Measurements from ENCODE around the gene SLC7A1. TPM values are rescaled to one million over a fixed set of nuclear protein-coding genes. Genes with fewer than 3 reads are reported as not detected.

SLC7A1 gene
- polyA plus RNA-seq, 4 donors, result 3.2 to 34.6 (median 7.5) TPM

DNA sequence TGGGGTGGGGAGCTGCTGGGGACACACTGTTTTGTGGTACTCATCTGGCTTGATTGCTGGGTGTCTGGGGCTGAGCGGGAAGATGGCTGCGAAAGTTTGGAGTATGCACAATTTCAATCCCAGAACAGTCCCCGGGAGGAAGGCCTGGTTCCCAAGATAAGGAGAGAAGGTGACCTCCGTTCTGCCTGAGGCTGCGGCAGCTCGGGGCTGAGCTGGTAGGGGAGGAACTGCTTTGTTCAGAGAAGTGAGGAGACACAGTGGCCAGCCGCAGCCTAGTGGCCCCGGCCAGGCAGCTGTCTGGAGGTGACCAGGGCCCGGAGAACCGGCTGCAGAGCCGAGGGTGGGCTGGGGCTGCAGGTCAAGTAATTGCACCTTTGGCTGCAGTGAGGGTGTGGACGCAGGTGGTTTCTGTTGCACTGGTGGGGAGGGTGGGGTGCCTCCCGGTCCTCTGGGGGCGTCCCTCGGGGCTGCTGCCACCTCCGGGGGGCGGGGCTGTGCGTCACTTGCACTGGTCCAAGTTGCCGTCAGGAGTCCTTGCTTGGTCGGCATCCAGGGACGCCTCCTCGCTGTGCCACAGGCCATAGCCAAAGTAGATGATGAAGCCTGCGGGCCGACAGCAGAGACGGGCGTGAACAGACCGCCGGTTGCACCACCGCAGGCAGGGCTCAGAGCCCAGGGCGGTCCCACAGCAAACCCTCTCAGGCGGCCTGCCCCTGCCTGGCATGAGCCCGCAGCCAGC lies 81.3 kb downstream of the SLC7A1 start:
- Histone ChIP-seq H3K9me3 (ENCODE audit: control insufficient read depth in 2 of 2, insufficient read depth in 1 of 2, low read depth in 1 of 2, low read length in 1 of 2) (no peaks in the 10 kb centered on the region), H3K27ac (ENCODE audit: low read depth in 1 of 3, low read length in 2 of 3) (no peak overlapping the region), H3K36me3 (ENCODE audit: control insufficient read depth in 3 of 3, insufficient read depth in 2 of 3, low read depth in 1 of 3, low read length in 3 of 3) (peaks cover 2 to 71% (median 2%) of the 10 kb centered on the region in 3 donors), H3K4me3 (ENCODE audit: low read depth in 1 of 3, low read length in 3 of 3) (no peak overlapping the region), H3K27me3 (ENCODE audit: control insufficient read depth in 3 of 3, insufficient read depth in 3 of 3, low read length in 3 of 3) (no peaks in the 10 kb centered on the region), H3K4me1 (ENCODE audit: control insufficient read depth in 3 of 3, insufficient read depth in 2 of 3, low read depth in 1 of 3, low read length in 2 of 3) (peaks cover 0 to 3% (median 1%) of the 10 kb centered on the region in 3 donors)
- FAIRE-seq (no peak), DNase-seq (no peak)
- 92 to 95% (median 92%) methylated on average over 26 to 32 of the region's 32 CpGs for WGBS, 3 donors

DNA sequence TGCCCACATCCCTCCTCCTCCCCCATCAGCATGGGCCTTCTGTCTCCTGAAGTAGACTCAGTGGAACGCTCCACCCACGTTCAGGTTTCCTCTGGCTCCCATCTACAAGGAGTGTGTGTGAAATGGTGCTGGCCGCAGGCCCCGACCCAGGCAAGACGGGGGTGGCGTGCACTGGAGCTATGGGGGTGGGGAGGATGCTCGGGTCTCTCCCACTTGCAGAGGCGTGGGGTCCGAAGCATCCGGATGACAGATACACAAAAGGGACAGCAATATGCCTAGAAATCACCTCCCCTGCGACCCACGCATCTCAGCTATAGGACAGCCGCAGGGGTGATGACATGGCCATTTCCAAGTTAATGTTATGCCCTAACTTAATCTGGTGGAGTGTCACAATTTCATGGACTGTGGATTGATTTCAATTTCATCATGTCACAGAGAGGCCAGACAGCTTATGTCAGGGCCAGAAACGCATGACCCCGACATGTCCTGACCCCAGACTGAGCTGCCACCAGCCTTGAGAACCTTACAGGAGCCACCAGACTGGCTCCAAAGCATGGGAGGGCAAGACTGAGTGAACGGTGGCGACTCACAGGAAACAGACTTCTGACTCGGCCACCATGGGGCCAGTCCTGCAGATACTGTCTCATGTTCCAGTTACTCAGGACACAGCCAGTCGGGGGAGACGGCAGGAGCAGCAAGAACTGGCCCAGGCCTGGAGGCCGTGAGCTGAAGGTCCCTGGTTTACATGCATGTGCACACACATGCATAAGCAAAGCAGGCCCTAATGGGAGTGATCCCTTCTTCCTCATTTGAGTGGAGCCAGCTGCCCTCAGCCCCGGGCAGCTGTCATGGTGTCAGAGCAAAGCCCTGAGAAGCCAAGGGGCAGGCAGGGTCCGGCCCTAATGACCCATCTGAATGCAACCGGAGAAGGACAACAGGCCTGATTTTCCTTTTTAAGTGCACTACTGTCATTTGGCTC lies 82.2 kb downstream of the SLC7A1 start:
- Histone ChIP-seq H3K9me3 (ENCODE audit: control insufficient read depth in 2 of 2, insufficient read depth in 1 of 2, low read depth in 1 of 2, low read length in 1 of 2) (no peaks in the 10 kb centered on the region), H3K27me3 (ENCODE audit: control insufficient read depth in 3 of 3, insufficient read depth in 3 of 3, low read length in 3 of 3) (no peaks in the 10 kb centered on the region), H3K27ac (ENCODE audit: low read depth in 1 of 3, low read length in 2 of 3) (no peak overlapping the region), H3K4me3 (ENCODE audit: low read depth in 1 of 3, low read length in 3 of 3) (no peak overlapping the region), H3K36me3 (ENCODE audit: control insufficient read depth in 3 of 3, insufficient read depth in 2 of 3, low read depth in 1 of 3, low read length in 3 of 3) (peaks cover 2 to 64% (median 2%) of the 10 kb centered on the region in 3 donors), H3K4me1 (ENCODE audit: control insufficient read depth in 3 of 3, insufficient read depth in 2 of 3, low read depth in 1 of 3, low read length in 2 of 3) (peaks cover 0 to 10% (median 2%) of the 10 kb centered on the region in 3 donors)
- no peak for FAIRE-seq
- 93 to 95% (median 93%) methylated on average over 24 of the region's 24 CpGs for WGBS, 3 donors
- DNase-seq, result no peak

DNA sequence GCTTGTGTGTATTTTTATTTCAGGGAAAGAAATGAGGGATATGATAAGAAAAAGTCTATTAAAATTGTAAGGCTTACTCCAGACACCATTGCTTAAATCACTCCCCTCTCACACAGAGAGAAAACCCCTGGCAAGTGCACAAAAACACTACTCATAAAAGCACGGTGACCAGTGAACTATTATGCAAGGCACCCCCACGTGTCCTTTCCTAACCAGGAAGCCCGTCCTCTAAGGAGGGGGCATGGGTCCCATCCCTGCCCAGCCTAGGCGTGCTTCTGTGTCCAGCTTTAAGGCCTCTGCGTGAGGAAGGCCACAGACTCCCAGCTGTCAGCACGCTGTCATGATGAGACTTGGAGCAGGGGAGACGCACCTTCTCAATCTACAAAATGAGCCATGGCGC lies 83.5 kb downstream of the SLC7A1 start:
- H3K36me3 ChIP-seq (ENCODE audit: control insufficient read depth in 3 of 3, insufficient read depth in 2 of 3, low read depth in 1 of 3, low read length in 3 of 3), result peaks cover 0 to 55% (median 2%) of the 10 kb centered on the region in 3 donors
- DNase-seq (no peak), FAIRE-seq (no peak)
- H3K27ac ChIP-seq (ENCODE audit: low read depth in 1 of 3, low read length in 2 of 3), result no peak overlapping the region
- no peaks in the 10 kb centered on the region for H3K9me3 ChIP-seq (ENCODE audit: control insufficient read depth in 2 of 2, insufficient read depth in 1 of 2, low read depth in 1 of 2, low read length in 1 of 2)
- no peaks in the 10 kb centered on the region for H3K27me3 ChIP-seq (ENCODE audit: control insufficient read depth in 3 of 3, insufficient read depth in 3 of 3, low read length in 3 of 3)
- peaks cover 0 to 11% (median 2%) of the 10 kb centered on the region in 3 donors for H3K4me1 ChIP-seq (ENCODE audit: control insufficient read depth in 3 of 3, insufficient read depth in 2 of 3, low read depth in 1 of 3, low read length in 2 of 3)
- 82 to 86% (median 85%) methylated on average over 8 of the region's 8 CpGs for WGBS, 3 donors
- no peak overlapping the region for H3K4me3 ChIP-seq (ENCODE audit: low read depth in 1 of 3, low read length in 3 of 3)

DNA sequence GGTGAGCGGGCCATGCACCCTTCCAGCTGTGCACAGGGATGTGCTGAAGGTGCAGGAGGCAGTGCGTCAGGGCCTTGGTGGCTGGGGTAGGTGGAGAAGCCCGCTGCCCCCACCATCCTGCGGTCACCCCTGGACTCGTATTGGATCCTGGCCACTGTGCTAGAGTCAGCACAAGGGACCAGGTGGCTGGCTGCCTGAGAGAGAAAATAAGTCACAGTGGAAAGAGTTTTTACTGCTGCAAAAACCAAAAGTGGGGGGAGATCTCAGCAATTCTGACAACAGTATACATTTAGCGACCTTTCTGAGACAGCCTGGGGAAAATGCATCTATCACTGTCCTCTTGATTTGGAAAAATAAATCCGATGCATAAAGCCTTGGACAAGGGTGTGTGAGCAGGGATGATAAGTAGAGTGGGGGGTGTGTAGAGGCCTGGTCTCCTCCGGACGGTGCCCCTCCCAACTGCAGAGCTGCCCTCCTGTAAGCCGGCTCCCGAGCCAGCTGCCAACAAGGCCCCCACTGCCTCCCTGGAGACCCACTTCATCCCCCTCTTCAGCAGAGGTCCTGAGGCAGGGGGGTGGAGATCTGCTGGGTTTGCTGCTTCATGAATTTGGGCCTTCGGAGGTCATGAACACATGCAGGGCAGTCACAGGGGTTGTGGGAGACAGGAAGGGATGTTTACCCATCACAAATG lies 84.2 kb downstream of the SLC7A1 start:
- FAIRE-seq, result no peak

DNA sequence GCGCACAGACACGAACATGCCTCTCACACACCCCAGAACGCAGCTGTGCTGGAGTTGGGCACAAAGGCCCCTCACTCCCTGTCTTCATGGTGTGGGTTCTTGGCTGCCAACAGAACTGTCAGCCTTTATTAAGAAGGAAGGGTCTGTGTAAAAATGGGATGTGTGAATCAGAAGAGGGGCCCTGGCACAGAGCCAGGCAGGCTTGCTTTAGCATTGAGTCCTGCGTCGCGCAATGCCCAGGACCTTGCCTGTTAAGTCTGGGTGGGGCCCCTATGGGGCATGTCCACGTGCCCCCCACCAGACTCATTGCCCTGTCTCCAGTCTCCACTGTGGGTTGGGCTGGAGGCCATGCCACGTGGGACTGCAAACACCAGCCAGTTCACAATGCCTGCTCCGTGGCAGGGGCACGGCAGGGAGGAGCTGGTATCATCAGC lies 84.8 kb downstream of the SLC7A1 start:
- DNase-seq (no peak), FAIRE-seq (no peak)
- Histone ChIP-seq H3K36me3 (ENCODE audit: control insufficient read depth in 3 of 3, insufficient read depth in 2 of 3, low read depth in 1 of 3, low read length in 3 of 3) (peaks cover 0 to 44% (median 2%) of the 10 kb centered on the region in 3 donors), H3K4me1 (ENCODE audit: control insufficient read depth in 3 of 3, insufficient read depth in 2 of 3, low read depth in 1 of 3, low read length in 2 of 3) (peaks cover 0 to 11% (median 2%) of the 10 kb centered on the region in 3 donors), H3K27me3 (ENCODE audit: control insufficient read depth in 3 of 3, insufficient read depth in 3 of 3, low read length in 3 of 3) (no peaks in the 10 kb centered on the region), H3K4me3 (ENCODE audit: low read depth in 1 of 3, low read length in 3 of 3) (no peak overlapping the region), H3K9me3 (ENCODE audit: control insufficient read depth in 2 of 2, insufficient read depth in 1 of 2, low read depth in 1 of 2, low read length in 1 of 2) (no peaks in the 10 kb centered on the region), H3K27ac (ENCODE audit: low read depth in 1 of 3, low read length in 2 of 3) (no peak overlapping the region)
- WGBS, 3 donors, result 79 to 91% (median 88%) methylated on average over 10 of the region's 10 CpGs

More for the DNA sequence above, 84.2 kb downstream of the SLC7A1 start:
- Histone ChIP-seq H3K36me3 (ENCODE audit: control insufficient read depth in 3 of 3, insufficient read depth in 2 of 3, low read depth in 1 of 3, low read length in 3 of 3) (peaks cover 0 to 49% (median 2%) of the 10 kb centered on the region in 3 donors), H3K27ac (ENCODE audit: low read depth in 1 of 3, low read length in 2 of 3) (no peak overlapping the region), H3K27me3 (ENCODE audit: control insufficient read depth in 3 of 3, insufficient read depth in 3 of 3, low read length in 3 of 3) (no peaks in the 10 kb centered on the region), H3K4me1 (ENCODE audit: control insufficient read depth in 3 of 3, insufficient read depth in 2 of 3, low read depth in 1 of 3, low read length in 2 of 3) (peaks cover 0 to 11% (median 2%) of the 10 kb centered on the region in 3 donors), H3K9me3 (ENCODE audit: control insufficient read depth in 2 of 2, insufficient read depth in 1 of 2, low read depth in 1 of 2, low read length in 1 of 2) (no peaks in the 10 kb centered on the region), H3K4me3 (ENCODE audit: low read depth in 1 of 3, low read length in 3 of 3) (no peak overlapping the region)
- WGBS, 3 donors, result 90 to 94% (median 92%) methylated on average over 11 to 12 of the region's 12 CpGs
- DNase-seq, result no peak

DNA sequence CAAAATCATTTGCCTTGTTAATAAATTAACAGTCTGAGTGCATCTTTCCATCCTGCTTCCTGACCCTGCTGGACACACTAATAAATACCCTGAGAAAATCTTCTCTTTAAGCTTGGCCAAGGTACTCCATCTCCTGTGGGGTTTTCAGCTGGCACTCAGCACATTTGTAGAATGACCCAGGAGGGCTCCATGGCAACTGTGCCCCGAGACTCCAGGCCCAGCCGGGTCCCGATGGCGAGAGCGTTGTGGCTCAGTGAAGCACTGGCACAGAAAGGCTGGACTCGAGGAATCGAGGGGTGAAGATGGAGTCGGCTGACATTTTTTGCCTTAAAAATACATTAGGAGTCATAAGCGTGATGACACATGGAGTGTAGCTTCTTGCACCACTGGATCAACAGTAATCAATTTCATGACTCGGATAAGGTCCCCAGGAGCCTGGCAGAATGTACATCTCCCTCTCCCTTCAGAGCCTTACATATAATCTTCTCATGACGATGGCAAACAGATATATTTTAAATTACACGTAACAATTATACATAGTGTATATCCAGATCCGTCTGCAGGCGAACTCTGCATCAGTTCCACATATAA lies 85.4 kb downstream of the SLC7A1 start:
- 94 to 96% (median 95%) methylated on average over 14 of the region's 14 CpGs for WGBS, 3 donors
- H3K36me3 ChIP-seq (ENCODE audit: control insufficient read depth in 3 of 3, insufficient read depth in 2 of 3, low read depth in 1 of 3, low read length in 3 of 3), result peaks cover 0 to 38% (median 2%) of the 10 kb centered on the region in 3 donors
- no peak overlapping the region for H3K27ac ChIP-seq (ENCODE audit: low read depth in 1 of 3, low read length in 2 of 3)
- H3K9me3 ChIP-seq (ENCODE audit: control insufficient read depth in 2 of 2, insufficient read depth in 1 of 2, low read depth in 1 of 2, low read length in 1 of 2), result no peaks in the 10 kb centered on the region
- H3K27me3 ChIP-seq (ENCODE audit: control insufficient read depth in 3 of 3, insufficient read depth in 3 of 3, low read length in 3 of 3), result no peaks in the 10 kb centered on the region
- no peak overlapping the region for H3K4me3 ChIP-seq (ENCODE audit: low read depth in 1 of 3, low read length in 3 of 3)
- FAIRE-seq (no peak), DNase-seq (no peak)
- peaks cover 0 to 11% (median 2%) of the 10 kb centered on the region in 3 donors for H3K4me1 ChIP-seq (ENCODE audit: control insufficient read depth in 3 of 3, insufficient read depth in 2 of 3, low read depth in 1 of 3, low read length in 2 of 3)

DNA sequence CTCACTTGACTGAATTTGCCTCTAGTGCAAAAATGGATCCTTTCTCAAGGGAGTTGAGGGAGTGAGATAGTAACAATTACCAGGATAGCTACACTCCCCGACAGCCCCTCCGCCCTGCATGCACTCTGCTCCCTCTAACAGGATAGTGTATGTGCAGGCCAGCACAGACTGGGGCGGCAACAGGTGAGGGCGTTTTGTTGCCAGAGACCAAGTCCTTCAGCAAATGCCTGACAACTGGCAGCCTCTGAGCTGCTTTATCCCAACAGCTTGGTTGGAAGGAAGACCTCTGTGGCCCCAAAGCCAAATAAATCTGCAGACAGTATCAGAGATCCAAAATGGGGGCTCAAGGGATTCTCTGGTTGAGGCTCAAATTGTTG lies 86.6 kb downstream of the SLC7A1 start:
- Histone ChIP-seq H3K4me1 (ENCODE audit: control insufficient read depth in 3 of 3, insufficient read depth in 2 of 3, low read depth in 1 of 3, low read length in 2 of 3) (peaks cover 0 to 11% (median 2%) of the 10 kb centered on the region in 3 donors), H3K36me3 (ENCODE audit: control insufficient read depth in 3 of 3, insufficient read depth in 2 of 3, low read depth in 1 of 3, low read length in 3 of 3) (peaks cover 0 to 27% (median 0%) of the 10 kb centered on the region in 3 donors), H3K27ac (ENCODE audit: low read depth in 1 of 3, low read length in 2 of 3) (peak overlapping the region in 2 of 3 donors; percentile 9 to 38), H3K27me3 (ENCODE audit: control insufficient read depth in 3 of 3, insufficient read depth in 3 of 3, low read length in 3 of 3) (peaks cover 0 to 1% (median 0%) of the 10 kb centered on the region in 3 donors), H3K9me3 (ENCODE audit: control insufficient read depth in 2 of 2, insufficient read depth in 1 of 2, low read depth in 1 of 2, low read length in 1 of 2) (no peaks in the 10 kb centered on the region), H3K4me3 (ENCODE audit: low read depth in 1 of 3, low read length in 3 of 3) (no peak overlapping the region)
- WGBS, 3 donors, result 8 to 76% (median 50%) methylated on average over 4 of the region's 4 CpGs
- no peak for DNase-seq
- FAIRE-seq, result no peak
